Measurements from ENCODE around the gene PRDM5. TPM values are rescaled to one million over a fixed set of nuclear protein-coding genes. Genes with fewer than 3 reads are reported as not detected.

PRDM5 gene
- 1 to 10 TPM in 1 of 5 experiments, under 1 TPM in 3, not detected in 1; 0.29 to 1.1 (median 0.72) TPM for total RNA-seq
- under 1 TPM in 1 of 2 donors, not detected in 1; 0.15 TPM for polyA plus RNA-seq
- total RNA-seq = 0.54 reads per million

GRCh38 chr4:120922381-120923206 lies at the start of gene PRDM5:
TSS of gene PRDM5 (minus strand) at chr4:120922726. CDS start at chr4:120922608, 118 bp downstream.
- ChIA-PET POLR2A (no interaction called here), CTCF (interaction anchor here (0.6 kb wide), 1 partner anchor 11 kb away, joined by 3 read pairs; no protein-coding TSS in a partner anchor)
- peak; percentile 67 for ATAC-seq
- peak within 1 kb of the TSS; percentile 72 for H3K4me3 ChIP-seq (ENCODE audit: low read length)
- H3K9me3 ChIP-seq (ENCODE audit: control insufficient read depth in 2 of 3, low read length in 3 of 3) = no peaks in the 10 kb centered on the region
- H3K27ac ChIP-seq (ENCODE audit: low read depth, low read length) = peak within 1 kb of the TSS; percentile 18
- Mint-ChIP-seq H3K36me3 (peaks cover 0 to 6% (median 0%) of the 10 kb centered on the region in 5 donors), H3K4me3 (peak within 1 kb of the TSS; percentile 82 to 98 (median 96)), H3K4me1 (peaks cover 8 to 16% (median 13%) of the 10 kb centered on the region in 7 donors), H3K27me3 (peaks cover 0 to 69% (median 0%) of the 10 kb centered on the region in 5 donors), H3K27ac (peak within 1 kb of the TSS in 8 of 9 donors; percentile 75 to 93 (median 82)), H3K9me3 (no peaks in the 10 kb centered on the region)
- peaks cover 0 to 5% of the 10 kb centered on the region in 2 donors for H3K4me1 ChIP-seq (ENCODE audit: control insufficient read depth in 2 of 2, insufficient read depth in 2 of 2, low read length in 2 of 2)
- intact Hi-C loops (cut with micrococcal nuclease) = loop anchor here (1.0 to 10.0 kb wide), 8 partner anchors 86 to 1812 kb away; partner anchors contain the start of genes NDNF (in 2 of the 2) and BBS12 (in 1 of the 2)
- H3K27me3 ChIP-seq (ENCODE audit: control insufficient read depth in 2 of 2, insufficient read depth in 2 of 2, low read length in 2 of 2) = no peaks in the 10 kb centered on the region
- peaks cover 0 to 3% (median 0%) of the 10 kb centered on the region in 3 experiments for H3K36me3 ChIP-seq (ENCODE audit: control insufficient read depth in 2 of 3, insufficient read depth in 3 of 3, low read length in 3 of 3)
- peak; percentile 6 to 37 (median 22) for DNase-seq

- Histone ChIP-seq H3K9me3 (ENCODE audit: control insufficient read depth in 2 of 3, low read length in 3 of 3) (no peaks in the 10 kb centered on the region), H3K36me3 (ENCODE audit: control insufficient read depth in 2 of 3, insufficient read depth in 3 of 3, low read length in 3 of 3) (no peaks in the 10 kb centered on the region), H3K27ac (ENCODE audit: low read depth, low read length) (no peak overlapping the region), H3K4me3 (ENCODE audit: low read length) (no peak overlapping the region), H3K27me3 (ENCODE audit: control insufficient read depth in 2 of 2, insufficient read depth in 2 of 2, low read length in 2 of 2) (no peaks in the 10 kb centered on the region), H3K4me1 (ENCODE audit: control insufficient read depth in 2 of 2, insufficient read depth in 2 of 2, low read length in 2 of 2) (no peaks in the 10 kb centered on the region)
- ChIA-PET CTCF (interaction anchor here (0.9 kb wide), 1 partner anchor 48 kb away, joined by 3 read pairs; no protein-coding TSS in a partner anchor), POLR2A (no interaction called here)
- Mint-ChIP-seq H3K36me3 (peaks cover 0 to 4% (median 0%) of the 10 kb centered on the region in 5 donors), H3K9me3 (no peaks in the 10 kb centered on the region), H3K4me3 (no peak overlapping the region), H3K27me3 (peaks cover 0 to 10% (median 4%) of the 10 kb centered on the region in 5 donors), H3K27ac (no peak overlapping the region), H3K4me1 (no peaks in the 10 kb centered on the region)
- intact Hi-C loops (cut with micrococcal nuclease) = loop anchor here in 1 of 2 donors (10.0 kb wide), 1 partner anchor 817 kb away; no protein-coding TSS in a partner anchor
- DNase-seq = no peak
- no peak for ATAC-seq
These were observed 49.4 kb upstream of the PRDM5 start for GRCh38 chr4:120971884-120972283.

GRCh38 chr4:120965938-120966337 lies 43.4 kb upstream of the PRDM5 start:
- Mint-ChIP-seq H3K4me1 (no peaks in the 10 kb centered on the region), H3K36me3 (peaks cover 0 to 4% (median 0%) of the 10 kb centered on the region in 5 donors), H3K27me3 (peaks cover 0 to 11% (median 4%) of the 10 kb centered on the region in 5 donors), H3K4me3 (no peak overlapping the region), H3K27ac (no peak overlapping the region), H3K9me3 (no peaks in the 10 kb centered on the region)
- Histone ChIP-seq H3K4me3 (ENCODE audit: low read length) (no peak overlapping the region), H3K9me3 (ENCODE audit: control insufficient read depth in 2 of 3, low read length in 3 of 3) (no peaks in the 10 kb centered on the region), H3K27ac (ENCODE audit: low read depth, low read length) (no peak overlapping the region), H3K36me3 (ENCODE audit: control insufficient read depth in 2 of 3, insufficient read depth in 3 of 3, low read length in 3 of 3) (no peaks in the 10 kb centered on the region), H3K4me1 (ENCODE audit: control insufficient read depth in 2 of 2, insufficient read depth in 2 of 2, low read length in 2 of 2) (no peaks in the 10 kb centered on the region), H3K27me3 (ENCODE audit: control insufficient read depth in 2 of 2, insufficient read depth in 2 of 2, low read length in 2 of 2) (no peaks in the 10 kb centered on the region)
- DNase-seq (no peak), ATAC-seq (no peak)
- CTCF ChIA-PET = no interaction called here
- intact Hi-C loops (cut with micrococcal nuclease) = no loop called here
- POLR2A ChIA-PET = no interaction called here

- ChIA-PET POLR2A (no interaction called here), CTCF (interaction anchor here (0.5 kb wide), 1 partner anchor 380 kb away, joined by 3 read pairs; no protein-coding TSS in a partner anchor)
- H3K4me1 Mint-ChIP-seq = no peaks in the 10 kb centered on the region
- Histone ChIP-seq H3K36me3 (ENCODE audit: control insufficient read depth in 2 of 3, insufficient read depth in 3 of 3, low read length in 3 of 3) (no peaks in the 10 kb centered on the region), H3K9me3 (ENCODE audit: control insufficient read depth in 2 of 3, low read length in 3 of 3) (no peaks in the 10 kb centered on the region), H3K4me3 (ENCODE audit: low read length) (no peak overlapping the region), H3K4me1 (ENCODE audit: control insufficient read depth in 2 of 2, insufficient read depth in 2 of 2, low read length in 2 of 2) (no peaks in the 10 kb centered on the region), H3K27me3 (ENCODE audit: control insufficient read depth in 2 of 2, insufficient read depth in 2 of 2, low read length in 2 of 2) (no peaks in the 10 kb centered on the region), H3K27ac (ENCODE audit: low read depth, low read length) (no peak overlapping the region)
- no peak overlapping the region for H3K4me3 Mint-ChIP-seq
- no peak overlapping the region for H3K27ac Mint-ChIP-seq
- H3K9me3 Mint-ChIP-seq = no peaks in the 10 kb centered on the region
- DNase-seq (no peak), ATAC-seq (no peak)
- peaks cover 0 to 11% (median 8%) of the 10 kb centered on the region in 5 donors for H3K27me3 Mint-ChIP-seq
- intact Hi-C loops (cut with micrococcal nuclease) = no loop called here
- H3K36me3 Mint-ChIP-seq = peaks cover 0 to 4% (median 0%) of the 10 kb centered on the region in 5 donors
These were observed 42.1 kb upstream of the PRDM5 start for GRCh38 chr4:120964596-120964995.

- Histone ChIP-seq H3K27me3 (ENCODE audit: control insufficient read depth in 2 of 2, insufficient read depth in 2 of 2, low read length in 2 of 2) (peaks cover 0 to 3% of the 10 kb centered on the region in 2 donors), H3K36me3 (ENCODE audit: control insufficient read depth in 2 of 3, insufficient read depth in 3 of 3, low read length in 3 of 3) (no peaks in the 10 kb centered on the region), H3K4me1 (ENCODE audit: control insufficient read depth in 2 of 2, insufficient read depth in 2 of 2, low read length in 2 of 2) (no peaks in the 10 kb centered on the region), H3K4me3 (ENCODE audit: low read length) (no peak overlapping the region), H3K27ac (ENCODE audit: low read depth, low read length) (no peak overlapping the region), H3K9me3 (ENCODE audit: control insufficient read depth in 2 of 3, low read length in 3 of 3) (no peaks in the 10 kb centered on the region)
- Mint-ChIP-seq H3K9me3 (no peaks in the 10 kb centered on the region), H3K4me3 (no peak overlapping the region), H3K4me1 (peaks cover 0 to 2% (median 0%) of the 10 kb centered on the region in 7 donors), H3K27me3 (peaks cover 0 to 9% (median 6%) of the 10 kb centered on the region in 5 donors), H3K27ac (no peak overlapping the region), H3K36me3 (no peaks in the 10 kb centered on the region)
- no peak for DNase-seq
- intact Hi-C loops (cut with micrococcal nuclease) = no loop called here
- ATAC-seq = no peak
- CTCF ChIA-PET = interaction anchor here (0.7 kb wide), 1 partner anchor 808 kb away, joined by 3 read pairs; no protein-coding TSS in a partner anchor
- POLR2A ChIA-PET = no interaction called here
These were observed 40.9 kb upstream of the PRDM5 start for GRCh38 chr4:120963449-120963848.

GRCh38 chr4:120960656-120961267 lies 38.2 kb upstream of the PRDM5 start:
- Histone ChIP-seq H3K9me3 (ENCODE audit: control insufficient read depth in 2 of 3, low read length in 3 of 3) (no peaks in the 10 kb centered on the region), H3K27ac (ENCODE audit: low read depth, low read length) (no peak overlapping the region), H3K4me1 (ENCODE audit: control insufficient read depth in 2 of 2, insufficient read depth in 2 of 2, low read length in 2 of 2) (no peaks in the 10 kb centered on the region), H3K27me3 (ENCODE audit: control insufficient read depth in 2 of 2, insufficient read depth in 2 of 2, low read length in 2 of 2) (peaks cover 0 to 3% of the 10 kb centered on the region in 2 donors), H3K36me3 (ENCODE audit: control insufficient read depth in 2 of 3, insufficient read depth in 3 of 3, low read length in 3 of 3) (no peaks in the 10 kb centered on the region), H3K4me3 (ENCODE audit: low read length) (no peak overlapping the region)
- DNase-seq = no peak
- ChIA-PET CTCF (no interaction called here), POLR2A (no interaction called here)
- no peaks in the 10 kb centered on the region for H3K36me3 Mint-ChIP-seq
- H3K27me3 Mint-ChIP-seq = peaks cover 0 to 9% (median 6%) of the 10 kb centered on the region in 5 donors
- H3K4me1 Mint-ChIP-seq = peaks cover 0 to 2% (median 0%) of the 10 kb centered on the region in 7 donors
- no peak for ATAC-seq
- H3K4me3 Mint-ChIP-seq = no peak overlapping the region
- intact Hi-C loops (cut with micrococcal nuclease) = no loop called here
- peaks cover 0 to 3% (median 0%) of the 10 kb centered on the region in 11 donors for H3K9me3 Mint-ChIP-seq
- no peak overlapping the region for H3K27ac Mint-ChIP-seq

Measured in naive thymus-derived CD4-positive, alpha-beta T cell (primary cell).